ENCODE measurements around the gene SLC35F4. TPM values are rescaled to one million over a fixed set of nuclear protein-coding genes. Genes with fewer than 3 reads are reported as not detected.
"Not testable (repeated sequence)": the region's sequence is repeated elsewhere in the genome, so short reads cannot be mapped to it uniquely, and the experiment has no call there.

SLC35F4 gene
- total RNA-seq, 4 donors from 2014 or later = 1.5 to 4.0 (median 1.6) TPM

DNA sequence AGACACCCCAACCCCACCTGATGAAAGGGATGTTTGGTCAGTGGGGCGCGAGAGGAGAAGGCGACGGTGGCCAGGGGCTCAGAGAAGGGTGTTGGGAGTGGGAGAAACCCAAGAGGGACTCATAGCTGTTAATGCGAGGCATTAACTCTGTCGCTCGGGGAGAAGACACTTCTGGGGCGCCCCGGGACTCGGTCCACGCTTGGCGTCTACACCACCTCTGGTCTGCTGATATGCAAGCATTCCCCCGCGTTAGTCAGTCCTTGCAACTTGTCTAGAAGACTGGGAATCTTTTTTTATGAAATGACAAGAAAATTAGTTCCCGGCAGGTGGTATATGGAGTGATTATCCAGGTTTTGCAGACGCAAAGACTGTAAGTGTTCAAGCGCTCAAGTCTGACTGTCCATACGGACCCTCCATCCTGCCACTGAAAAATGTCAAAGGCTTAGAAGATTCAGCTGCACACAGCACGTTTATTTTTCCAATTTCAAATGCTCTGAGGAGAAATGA is 360 bp upstream of the SLC35F4 start:
- intact Hi-C loops (cut with DNase I) = no loop called here
- H3K4me3 ChIP-seq (replicated peaks in 1 of 3) = peak overlapping the region; percentile 30 to 37 (median 34)
- TF ChIP-seq POLR2A (IDR thresholded peaks at IDR 0.05) = no peak
- TF ChIP-seq, protein P1, sequence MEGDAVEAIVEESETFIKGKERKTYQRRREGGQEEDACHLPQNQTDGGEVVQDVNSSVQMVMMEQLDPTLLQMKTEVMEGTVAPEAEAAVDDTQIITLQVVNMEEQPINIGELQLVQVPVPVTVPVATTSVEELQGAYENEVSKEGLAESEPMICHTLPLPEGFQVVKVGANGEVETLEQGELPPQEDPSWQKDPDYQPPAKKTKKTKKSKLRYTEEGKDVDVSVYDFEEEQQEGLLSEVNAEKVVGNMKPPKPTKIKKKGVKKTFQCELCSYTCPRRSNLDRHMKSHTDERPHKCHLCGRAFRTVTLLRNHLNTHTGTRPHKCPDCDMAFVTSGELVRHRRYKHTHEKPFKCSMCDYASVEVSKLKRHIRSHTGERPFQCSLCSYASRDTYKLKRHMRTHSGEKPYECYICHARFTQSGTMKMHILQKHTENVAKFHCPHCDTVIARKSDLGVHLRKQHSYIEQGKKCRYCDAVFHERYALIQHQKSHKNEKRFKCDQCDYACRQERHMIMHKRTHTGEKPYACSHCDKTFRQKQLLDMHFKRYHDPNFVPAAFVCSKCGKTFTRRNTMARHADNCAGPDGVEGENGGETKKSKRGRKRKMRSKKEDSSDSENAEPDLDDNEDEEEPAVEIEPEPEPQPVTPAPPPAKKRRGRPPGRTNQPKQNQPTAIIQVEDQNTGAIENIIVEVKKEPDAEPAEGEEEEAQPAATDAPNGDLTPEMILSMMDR (IDR thresholded peaks at IDR 0.05) = no peak

DNA sequence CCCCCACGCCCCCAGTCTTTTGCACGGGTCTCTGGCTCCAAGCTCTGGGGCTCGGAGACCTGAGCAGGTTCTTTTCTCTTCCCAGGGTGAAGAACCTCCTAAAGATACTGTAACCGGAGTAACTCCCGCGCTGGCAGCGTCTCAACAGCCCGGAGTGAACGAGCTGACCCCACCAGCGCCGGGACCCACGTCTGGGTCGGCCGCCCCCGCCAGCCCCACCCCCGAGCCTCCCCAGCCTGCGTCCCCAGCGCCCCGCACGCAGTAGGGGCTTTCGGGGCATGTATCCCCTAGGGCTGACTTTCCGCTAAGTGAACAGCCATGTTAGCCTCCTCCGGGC is 858 bp downstream of the SLC35F4 start:
- DNase-seq = no peak
- no peaks in the 10 kb centered on the region for H3K27me3 ChIP-seq
- intact Hi-C loops (cut with DNase I) = no loop called here
- peak overlapping the region in 2 of 3 donors; percentile 30 to 37 for H3K4me3 ChIP-seq (replicated peaks in 1 of 3)
- TF ChIP-seq, protein P1 (IDR thresholded peaks at IDR 0.05) = no peak
- no peak for TF ChIP-seq POLR2A (IDR thresholded peaks at IDR 0.05)
- 2 to 6% methylated on average over 9 to 10 of the region's 23 CpGs for WGBS, 2 donors
- H3K9me3 ChIP-seq = no peaks in the 10 kb centered on the region
- H3K36me3 ChIP-seq = no peaks in the 10 kb centered on the region
- no peak overlapping the region for H3K27ac ChIP-seq
- peaks cover 8 to 22% of the 10 kb centered on the region in 2 donors for H3K4me1 ChIP-seq

More for the DNA sequence above, 360 bp upstream of the SLC35F4 start:
- Histone ChIP-seq H3K27me3 (no peaks in the 10 kb centered on the region), H3K27ac (no peak overlapping the region), H3K9me3 (no peaks in the 10 kb centered on the region), H3K36me3 (no peaks in the 10 kb centered on the region), H3K4me1 (peaks cover 18 to 35% of the 10 kb centered on the region in 2 donors)
- peak in 1 of 2 donors; percentile 11 for DNase-seq
- WGBS, 2 donors = 15 to 17% methylated on average over 16 to 19 of the region's 19 CpGs

DNA sequence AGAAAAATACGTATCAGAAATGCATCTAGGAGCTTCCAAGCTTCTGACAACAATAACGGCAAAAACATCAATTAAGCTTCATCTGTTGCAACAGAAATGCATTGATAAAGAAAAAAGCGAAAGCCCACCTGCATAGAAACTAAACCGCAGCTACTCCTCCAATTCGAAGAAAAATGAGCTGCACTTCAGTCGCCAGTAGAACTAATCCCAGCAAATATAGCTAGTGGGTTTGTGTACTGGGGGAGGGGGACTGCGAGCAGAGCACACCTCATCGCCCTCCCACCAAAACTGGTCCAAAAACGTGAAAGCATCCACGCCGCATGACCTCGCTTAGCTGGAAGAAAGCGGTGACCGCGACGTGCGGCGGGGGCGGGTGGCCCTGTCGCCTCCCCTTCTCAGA is 1.2 kb downstream of the SLC35F4 start:
- no peaks in the 10 kb centered on the region for H3K9me3 ChIP-seq
- H3K27me3 ChIP-seq = no peaks in the 10 kb centered on the region
- WGBS, 2 donors = 19 to 27% methylated on average over 17 to 20 of the region's 20 CpGs
- peaks cover 5 to 19% of the 10 kb centered on the region in 2 donors for H3K4me1 ChIP-seq
- no peak for DNase-seq
- no peak overlapping the region for H3K4me3 ChIP-seq (replicated peaks in 1 of 3)
- TF ChIP-seq, protein P1 (IDR thresholded peaks at IDR 0.05) = no peak
- TF ChIP-seq POLR2A (IDR thresholded peaks at IDR 0.05) = no peak
- no peaks in the 10 kb centered on the region for H3K36me3 ChIP-seq
- H3K27ac ChIP-seq = no peak overlapping the region
- intact Hi-C loops (cut with DNase I) = no loop called here

DNA sequence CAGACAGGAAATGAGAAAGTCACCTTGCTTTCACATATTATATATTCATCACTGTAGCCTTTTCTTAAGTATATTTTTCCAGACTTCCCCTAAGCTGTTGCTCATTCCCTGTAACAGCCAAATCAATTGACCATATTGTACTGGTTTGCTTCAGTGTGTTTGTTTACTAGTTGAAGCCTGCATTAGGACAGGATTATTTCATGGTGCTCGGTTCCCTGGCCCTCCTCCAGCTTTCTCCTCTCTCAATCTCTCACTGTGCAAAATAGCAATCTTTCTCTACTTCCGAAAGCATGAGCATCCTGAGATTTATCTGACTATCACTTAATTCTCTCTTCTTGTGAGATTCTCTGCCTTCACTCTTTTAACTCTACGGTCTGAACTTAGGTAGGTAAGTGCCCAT is 2.4 kb downstream of the SLC35F4 start:
- Histone ChIP-seq H3K36me3 (no peaks in the 10 kb centered on the region), H3K27ac (no peak overlapping the region), H3K4me3 (replicated peaks in 1 of 3) (no peak overlapping the region), H3K4me1 (peaks cover 0 to 18% of the 10 kb centered on the region in 2 donors), H3K9me3 (no peaks in the 10 kb centered on the region), H3K27me3 (no peaks in the 10 kb centered on the region)
- intact Hi-C loops (cut with DNase I) = no loop called here
- WGBS, 2 donors = 61 to 68% methylated on average over 3 of the region's 3 CpGs
- TF ChIP-seq, protein P1 (IDR thresholded peaks at IDR 0.05) = no peak
- TF ChIP-seq POLR2A (IDR thresholded peaks at IDR 0.05) = no peak
- peak; percentile 18 to 20 for DNase-seq

DNA sequence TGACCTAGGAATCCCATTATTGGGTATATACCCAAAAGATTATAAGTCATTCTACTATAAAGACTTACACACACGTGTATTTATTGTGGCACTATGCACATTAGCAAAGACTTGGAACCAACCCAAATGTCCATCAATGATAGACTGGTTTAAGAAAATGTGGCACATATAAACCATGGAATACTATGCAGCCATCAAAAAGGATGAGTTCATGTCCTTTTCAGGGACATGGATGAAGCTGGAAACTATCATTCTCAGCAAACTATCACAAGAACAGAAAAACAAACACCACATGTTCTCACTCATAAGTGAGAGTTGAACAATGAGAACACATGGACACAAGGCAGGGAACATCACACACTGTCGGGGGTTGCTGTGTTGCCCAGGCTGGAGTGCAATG is 10.2 kb downstream of the SLC35F4 start:
- H3K4me1 ChIP-seq, H3K27ac ChIP-seq: not testable (repeated sequence)
- 86 to 91% methylated on average over 2 of the region's 2 CpGs for WGBS, 2 donors

DNA sequence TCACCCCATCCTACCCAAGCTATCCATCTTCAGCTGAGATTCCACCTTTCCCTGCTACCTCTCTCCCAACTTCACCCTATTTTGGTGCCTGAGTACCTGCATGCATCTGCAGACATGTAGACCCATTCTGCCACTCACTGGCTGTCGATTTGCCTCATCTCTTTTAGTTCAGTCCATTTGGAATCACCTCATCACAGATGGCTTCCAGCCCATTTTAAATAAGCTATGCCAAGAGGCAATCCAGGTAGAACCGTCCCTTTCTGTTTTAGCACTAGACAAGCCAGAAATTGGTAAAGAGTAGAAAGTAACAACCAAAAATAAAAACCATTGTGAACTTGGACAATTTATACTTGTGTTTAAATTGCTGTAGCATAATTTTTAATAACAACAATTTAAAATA is 11.3 kb downstream of the SLC35F4 start:
- Histone ChIP-seq H3K36me3 (no peaks in the 10 kb centered on the region), H3K9me3 (no peaks in the 10 kb centered on the region), H3K27me3 (no peaks in the 10 kb centered on the region), H3K4me1 (no peaks in the 10 kb centered on the region), H3K4me3 (replicated peaks in 1 of 3) (no peak overlapping the region), H3K27ac (no peak overlapping the region)
- 73 to 76% methylated on average over 2 of the region's 2 CpGs for WGBS, 2 donors
- DNase-seq = no peak
- TF ChIP-seq, protein P1 (IDR thresholded peaks at IDR 0.05) = no peak
- TF ChIP-seq POLR2A (IDR thresholded peaks at IDR 0.05) = no peak
- intact Hi-C loops (cut with DNase I) = no loop called here

More for the DNA sequence above, 10.2 kb downstream of the SLC35F4 start:
- H3K9me3 ChIP-seq; H3K4me3 ChIP-seq (replicated peaks in 1 of 3); H3K36me3 ChIP-seq; H3K27me3 ChIP-seq; DNase-seq; intact Hi-C loops (cut with DNase I): not testable (repeated sequence)

Data from thyroid gland (tissue), 4 donors.